ENCODE measurements around the gene MRPS6.

MRPS6 gene

DNA sequence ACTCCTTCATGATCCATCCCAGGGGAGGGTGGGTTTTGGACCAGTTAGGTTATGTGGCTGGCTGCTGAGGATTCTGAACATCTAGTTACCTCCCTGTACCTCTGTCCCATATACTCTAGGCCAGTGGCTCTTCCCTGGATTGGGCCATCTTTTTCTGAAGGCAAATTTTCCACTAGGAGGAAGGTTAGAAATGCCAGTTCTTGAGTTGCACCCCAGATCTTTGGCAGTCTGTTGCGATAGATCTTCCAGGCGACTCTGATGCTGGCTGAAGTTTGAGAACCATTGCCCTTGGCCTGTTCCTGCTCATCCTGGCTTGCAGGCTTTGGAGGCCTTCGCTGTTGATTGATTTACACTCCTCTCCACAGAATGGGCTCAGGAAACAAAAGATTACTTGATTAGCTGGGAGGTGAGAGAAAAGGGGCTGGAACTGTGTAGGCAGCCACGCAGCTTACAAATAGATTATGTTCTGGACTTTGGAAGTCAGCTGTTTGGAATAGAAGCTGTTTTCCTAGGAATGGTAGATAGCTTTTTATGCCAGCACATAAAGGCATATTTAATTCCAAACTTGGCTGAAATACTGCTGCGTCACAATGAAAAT lies 110.1 kb downstream of the MRPS6 start:
- no peak for DNase-seq

DNA sequence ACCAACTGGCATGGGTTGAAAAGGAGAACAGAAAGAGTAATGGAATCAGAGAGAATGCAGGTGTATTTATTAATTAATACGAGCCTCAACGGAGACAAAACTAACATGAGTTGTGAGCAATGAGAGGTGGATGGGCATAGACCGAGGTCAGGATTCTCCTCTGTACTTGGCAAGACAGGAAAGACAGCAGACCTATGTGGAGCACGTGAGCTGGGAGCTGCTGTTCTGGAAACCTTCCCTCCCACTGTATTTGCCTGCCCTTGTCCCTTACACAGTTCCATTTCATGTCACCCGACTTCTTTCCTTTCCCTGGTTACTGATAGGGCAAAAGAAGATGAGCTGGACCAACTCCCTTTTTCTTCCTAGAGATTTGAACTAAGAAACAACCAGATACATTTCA lies 110.9 kb downstream of the MRPS6 start:
- no peak for DNase-seq

DNA sequence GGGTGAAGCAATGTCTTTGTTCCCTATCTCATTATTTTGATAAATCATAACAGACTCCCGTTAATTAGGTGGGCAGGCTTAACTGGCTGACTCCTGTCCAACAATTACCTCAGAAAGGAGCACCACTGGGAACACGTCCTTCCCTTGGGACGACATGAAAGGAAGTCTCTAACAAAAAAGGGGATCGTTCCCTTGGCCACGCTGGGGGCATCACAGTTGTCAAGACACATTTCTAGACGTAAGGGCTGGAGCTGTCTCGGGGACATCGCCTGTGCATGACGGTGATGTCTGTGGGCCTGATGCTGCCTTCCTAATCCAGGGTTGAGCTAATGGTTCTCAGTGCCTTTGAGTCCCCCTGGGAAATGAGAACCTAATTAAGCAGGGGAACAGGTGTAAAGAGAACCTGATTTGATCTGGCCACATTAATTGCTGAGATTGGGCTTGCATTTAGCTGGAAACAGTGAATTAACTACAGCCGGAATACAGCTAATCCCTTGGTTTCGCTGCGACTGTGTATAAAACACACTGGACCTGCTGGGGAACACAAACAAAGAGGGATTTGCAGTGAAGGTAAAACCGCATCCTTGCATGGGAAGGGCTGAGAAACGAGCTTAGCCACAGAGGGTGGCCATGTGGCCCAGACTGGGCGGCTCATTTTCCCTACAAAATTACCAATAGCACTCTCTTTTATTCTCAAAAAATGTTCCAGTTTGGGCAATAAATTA lies 111.8 kb downstream of the MRPS6 start:
- no peak for DNase-seq

DNA sequence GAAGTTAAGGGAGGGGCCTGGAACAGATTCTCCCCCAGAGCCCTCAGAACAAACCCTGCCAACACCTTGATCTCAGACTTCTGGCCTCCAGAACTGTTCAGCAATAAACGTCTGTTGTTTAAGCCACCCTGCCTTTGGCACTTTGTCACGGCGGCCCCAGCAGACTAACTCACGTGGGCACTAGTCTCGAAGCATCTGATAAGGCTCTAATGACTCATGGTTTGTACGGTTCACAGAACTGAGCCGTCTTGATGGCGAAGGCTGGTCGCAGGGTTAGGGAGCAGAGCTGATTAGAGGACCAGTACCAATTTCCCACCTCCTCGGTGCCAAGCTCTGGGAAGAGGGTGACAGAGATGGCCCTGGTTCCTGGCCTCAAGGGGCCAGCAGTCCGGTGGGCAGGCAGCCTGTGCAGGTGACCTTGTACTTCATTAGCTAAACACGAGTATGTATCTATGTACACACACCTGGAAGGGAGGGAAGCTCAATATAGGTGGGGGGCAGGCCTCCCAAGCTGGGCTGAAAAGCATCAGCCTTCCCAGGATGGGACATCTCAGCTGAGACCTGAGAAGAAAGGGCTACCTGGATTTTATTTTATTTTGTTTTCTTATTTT lies 112.8 kb downstream of the MRPS6 start:
- DNase-seq, result no peak

DNA sequence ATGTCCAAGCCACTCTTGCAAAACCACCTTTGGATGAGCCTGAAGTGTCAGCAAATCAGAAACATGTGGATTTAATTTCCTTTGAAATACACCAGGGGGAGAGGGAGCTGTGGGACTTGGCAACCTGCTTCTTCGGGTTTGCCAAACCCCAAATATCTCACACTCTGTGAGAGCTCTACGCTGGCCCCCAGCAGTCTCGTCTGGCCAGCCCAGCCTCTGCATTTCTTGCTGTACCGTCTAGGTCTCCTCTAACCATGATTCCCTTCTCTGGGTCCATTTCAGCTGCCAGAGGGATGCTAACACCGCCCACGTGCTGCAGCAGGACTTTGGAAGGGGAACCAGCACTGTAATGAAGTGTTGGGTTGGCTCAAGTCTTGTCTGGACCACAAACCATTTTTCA lies 114.6 kb downstream of the MRPS6 start:
- DNase-seq, result no peak

DNA sequence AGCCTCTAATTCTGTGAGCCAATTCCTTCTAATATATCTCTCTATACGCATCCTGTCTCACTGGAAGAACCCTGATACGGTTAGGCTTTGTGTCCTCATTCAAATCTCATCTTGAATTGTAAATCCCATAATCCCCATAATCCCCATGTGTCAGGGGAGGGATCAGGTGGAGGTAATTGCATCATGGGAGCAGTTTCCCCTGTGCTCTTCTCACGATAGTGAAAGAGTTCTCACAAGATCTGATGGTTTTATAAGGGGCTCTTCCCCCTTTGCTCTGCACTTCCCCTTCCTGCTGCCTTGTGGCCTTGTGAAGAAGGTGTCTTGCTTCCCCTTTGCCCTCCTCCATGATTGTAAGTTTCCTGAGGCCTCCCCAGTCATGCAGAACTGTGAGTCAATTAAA lies 116.1 kb downstream of the MRPS6 start:
- no peak for DNase-seq

DNA sequence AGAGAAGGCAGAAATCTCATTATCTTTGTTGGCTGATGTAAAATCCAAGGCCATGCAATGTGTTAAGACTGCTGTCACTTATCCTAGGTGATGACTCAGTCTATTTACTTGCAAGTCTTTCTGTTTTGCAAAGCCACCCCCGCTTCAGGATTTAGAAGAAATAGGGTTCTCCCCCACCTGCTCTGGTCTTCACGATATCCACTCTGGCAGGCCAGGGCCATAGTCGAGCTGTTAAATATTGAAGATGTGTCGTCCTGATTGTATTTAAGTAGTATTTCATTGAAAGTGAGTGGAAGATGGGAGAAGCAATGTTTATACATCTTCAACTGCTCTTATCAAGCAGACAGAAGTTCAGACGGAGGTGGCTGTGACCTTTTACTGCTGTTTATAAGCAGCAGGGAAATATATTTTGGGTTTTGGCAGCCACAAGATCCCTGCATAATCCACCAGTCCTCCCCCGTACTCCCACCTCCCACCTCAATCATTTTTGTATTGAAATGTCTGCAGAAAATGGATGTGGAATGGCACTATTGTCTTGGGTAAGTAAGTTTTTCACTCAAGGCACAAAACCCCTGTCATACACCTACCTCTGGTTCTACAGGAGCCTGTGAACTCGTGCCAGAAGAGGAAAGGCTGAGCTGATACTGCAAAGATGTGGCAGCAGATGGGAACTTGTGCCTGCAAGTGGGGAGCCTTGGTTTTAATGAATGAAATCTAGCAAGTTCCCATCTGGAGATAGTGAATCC lies 117.4 kb downstream of the MRPS6 start:
- no peak for DNase-seq

DNA sequence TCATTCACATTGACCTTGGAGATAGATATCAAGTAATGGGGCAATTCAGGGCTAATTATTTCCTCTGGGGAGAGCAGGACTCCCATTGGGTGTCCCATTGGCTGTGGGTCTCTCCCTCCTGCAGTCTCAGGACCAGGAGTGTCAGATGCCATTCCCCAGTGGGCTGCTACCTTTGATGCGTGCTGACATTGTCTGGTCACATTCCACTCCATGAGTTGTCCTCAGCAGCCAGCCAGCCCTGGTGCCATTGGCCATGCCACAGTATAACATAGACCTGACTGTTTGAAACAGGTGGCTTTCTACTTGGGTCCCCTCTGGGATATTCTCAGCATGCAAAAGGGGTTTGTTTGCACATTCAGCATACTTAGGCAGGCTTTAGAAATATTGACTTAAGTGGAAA lies 118.5 kb downstream of the MRPS6 start:
- DNase-seq, result no peak

All from GOT3 (cell line).